Pons (tissue), 1 donor: ENCODE results near the gene MICU2.

Source experiments
- DNase-seq: peaks from one replicate; pipeline ENCODE4 v3.0.0-alpha.2; 2016; ENCODE audit warnings: low spot score

Gene MICU2

DNA sequence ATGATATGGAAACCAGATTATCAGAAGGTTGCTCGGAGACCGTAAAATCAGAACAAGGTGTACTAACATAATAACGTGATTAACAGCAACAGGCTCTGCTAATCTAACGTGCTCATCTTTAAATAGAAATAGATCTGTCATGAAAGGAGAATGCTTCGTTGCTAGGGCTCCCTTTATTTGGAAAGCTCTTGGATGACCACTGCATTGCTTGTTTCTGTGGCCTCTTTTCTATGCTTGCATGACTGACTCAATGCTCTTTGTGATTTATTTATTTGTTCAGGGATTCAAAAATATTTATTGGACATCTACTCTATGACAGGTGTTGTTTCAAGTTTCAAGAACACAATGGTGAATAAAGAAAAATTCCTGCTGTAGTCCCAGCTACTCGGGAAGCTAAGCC, 122.6 kb downstream of the MICU2 start:
- DNase-seq, result no peak

DNA sequence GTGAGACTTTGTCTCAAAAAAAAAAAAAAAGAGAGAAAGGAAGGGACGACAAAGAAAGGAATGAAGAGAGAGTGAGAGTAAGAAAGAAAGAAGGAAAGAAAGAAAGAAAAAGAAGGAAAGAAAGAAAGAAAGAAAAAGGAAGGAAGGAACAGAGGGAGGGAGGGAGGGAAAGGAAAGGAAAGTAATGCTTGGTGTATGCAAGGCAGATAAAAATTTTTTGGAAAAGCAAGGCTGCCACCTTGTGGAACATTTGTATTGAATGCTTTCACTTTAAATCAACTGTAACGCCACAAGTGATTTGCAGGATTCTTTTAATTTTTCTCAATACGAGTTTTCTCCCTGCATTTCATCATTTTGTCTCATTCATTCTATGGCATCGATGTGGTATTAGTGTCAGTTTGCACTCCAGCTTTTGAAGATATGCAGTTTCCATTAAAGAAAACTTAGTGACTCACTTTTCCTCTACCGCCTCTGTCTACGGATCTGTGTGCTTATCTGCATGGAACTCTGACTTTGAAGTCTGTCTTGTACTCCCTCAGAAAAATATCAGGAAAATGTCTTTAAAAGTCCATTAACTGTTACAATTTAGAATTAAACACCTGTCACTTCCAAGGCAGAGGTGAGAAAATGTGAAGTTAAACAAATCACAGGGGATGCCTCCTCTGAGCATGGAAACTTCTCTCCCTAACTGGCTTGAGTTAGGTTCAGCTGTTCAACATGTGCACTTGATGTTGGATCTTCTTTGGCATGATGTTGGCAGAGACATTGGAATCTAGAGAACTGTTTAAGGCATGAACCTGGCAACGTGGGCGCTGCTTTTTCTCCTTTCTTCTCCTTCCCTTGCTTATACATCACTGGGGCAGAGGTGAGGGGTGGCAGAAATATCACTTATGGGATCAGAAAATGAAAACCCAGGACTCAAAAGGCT, 124.8 kb downstream of the MICU2 start:
- peak; percentile 94 for DNase-seq

DNA sequence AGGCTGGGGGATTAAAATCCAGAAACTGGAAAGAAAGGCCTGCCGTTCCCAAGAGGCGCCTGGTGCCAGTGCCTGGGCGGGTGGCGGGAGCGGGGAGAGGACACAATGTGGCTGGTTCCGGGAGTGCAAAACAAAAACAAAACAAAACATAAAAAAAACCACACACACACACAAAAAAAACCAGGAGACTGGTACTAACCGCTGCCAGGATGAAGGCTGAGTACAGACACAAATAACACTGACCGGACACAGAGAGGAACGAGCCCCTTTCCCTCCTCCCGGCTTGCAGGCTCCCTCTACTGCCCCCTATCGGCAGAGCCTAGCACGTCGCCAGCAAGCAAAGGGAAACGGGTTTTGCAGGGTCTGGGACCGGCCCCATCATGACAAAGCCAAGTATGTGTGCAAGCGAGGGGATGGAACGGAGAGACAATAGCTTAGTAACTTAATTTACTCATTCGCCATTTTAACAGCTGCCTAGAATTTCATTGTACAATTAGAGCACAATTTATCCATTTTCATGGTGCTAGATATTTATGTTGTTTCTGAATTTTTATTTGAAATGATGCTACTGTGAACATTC, 127.0 kb downstream of the MICU2 start:
- peak; percentile 98 for DNase-seq

DNA sequence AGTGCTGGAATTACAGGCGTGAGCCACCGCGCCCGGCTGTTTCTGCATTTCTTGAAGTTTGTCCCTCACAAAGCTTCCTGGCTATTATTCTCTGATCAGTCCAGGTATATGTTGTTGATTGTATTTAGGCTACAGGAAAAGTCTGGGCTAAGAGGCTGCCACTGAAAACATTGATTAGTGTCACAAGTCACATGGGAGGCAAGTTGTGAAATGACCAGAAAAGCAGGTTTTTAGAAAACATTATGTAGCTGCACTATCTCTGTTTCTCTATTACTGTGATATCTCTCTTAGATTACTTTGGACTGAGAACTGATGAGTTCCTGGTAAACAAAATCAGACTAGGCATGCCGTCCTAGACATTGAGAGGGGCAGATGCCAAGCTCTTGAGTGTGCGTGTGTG, 128.9 kb downstream of the MICU2 start:
- no peak for DNase-seq

DNA sequence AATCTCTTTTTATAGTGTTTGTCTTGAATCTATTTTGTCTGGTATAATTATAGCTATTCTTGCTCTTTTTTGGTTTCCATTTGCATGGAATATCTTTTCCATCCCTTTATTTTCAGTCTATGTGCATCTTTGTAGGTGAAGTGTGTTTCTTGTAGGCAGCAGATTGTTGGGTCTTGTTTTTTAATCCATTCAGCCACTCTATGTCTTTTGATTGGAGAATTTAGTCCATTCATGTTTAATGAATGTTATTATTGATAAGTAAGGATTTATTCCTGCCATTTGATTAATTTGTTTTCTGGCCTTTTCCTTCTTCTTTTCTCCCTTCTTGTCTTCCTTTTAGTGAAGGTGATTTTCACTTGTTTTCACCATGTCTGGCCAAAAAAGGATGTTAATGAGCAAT, 133.2 kb downstream of the MICU2 start:
- DNase-seq, result no peak

DNA sequence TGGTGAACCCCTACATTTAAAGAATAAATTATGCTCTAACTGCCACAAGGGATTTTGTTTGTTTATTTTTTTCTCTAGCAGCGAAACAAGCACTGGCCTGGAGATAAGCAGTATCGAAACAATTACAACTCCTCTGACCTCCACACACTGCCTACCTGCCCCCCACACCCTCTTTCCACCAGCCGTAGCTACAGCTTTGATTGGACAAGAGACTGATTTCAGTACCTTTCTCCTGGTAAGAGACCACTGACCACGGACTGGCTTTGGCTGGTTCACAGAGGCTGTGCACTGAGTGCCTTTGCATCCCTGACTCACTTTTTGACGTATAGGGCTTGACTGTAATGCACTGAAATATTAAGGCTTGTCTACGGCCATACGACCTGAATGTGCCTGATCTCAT, 137.4 kb downstream of the MICU2 start:
- DNase-seq, result peak; percentile 29

DNA sequence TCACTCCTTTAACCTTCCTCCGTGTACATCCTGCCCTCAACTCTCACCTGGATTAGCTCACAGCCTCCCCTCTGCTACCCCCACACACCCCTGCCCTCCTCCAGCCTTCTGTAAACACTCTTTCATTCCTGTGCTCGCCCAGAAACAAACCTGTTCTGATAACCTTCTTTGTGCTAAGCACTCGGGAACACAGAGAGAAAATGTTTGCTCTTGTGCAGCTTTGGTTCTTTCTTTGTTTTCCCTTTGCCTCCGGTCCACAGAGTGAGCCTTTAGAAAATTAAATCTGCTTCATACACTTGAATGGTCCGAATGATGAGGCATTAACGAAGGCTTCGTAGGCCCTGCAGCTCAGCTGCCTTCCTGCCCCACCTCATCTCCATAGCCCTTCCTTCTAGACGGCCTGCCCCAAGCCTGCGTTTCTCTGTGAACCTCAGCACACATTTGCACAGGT, 138.2 kb downstream of the MICU2 start:
- peak; percentile 25 for DNase-seq

DNA sequence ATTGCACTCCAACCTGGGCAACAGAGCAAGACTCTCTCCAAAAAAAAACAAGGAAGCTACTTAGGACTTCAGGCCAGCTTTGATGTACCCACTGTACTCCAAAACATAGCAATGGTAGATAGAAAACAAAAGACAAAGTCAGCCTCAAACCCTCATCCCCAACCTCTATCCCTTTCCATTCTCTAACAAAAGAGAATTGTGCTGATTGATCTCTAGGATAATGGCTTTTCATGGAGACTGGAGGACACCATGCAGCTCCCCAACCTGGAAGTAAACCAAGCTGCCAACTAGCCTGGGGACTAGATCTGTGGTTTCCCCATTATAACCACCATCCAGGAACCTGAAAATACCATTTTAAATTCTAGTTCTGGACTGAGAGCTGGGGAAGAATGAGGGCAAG, 140.5 kb downstream of the MICU2 start:
- peak; percentile 92 for DNase-seq

DNA sequence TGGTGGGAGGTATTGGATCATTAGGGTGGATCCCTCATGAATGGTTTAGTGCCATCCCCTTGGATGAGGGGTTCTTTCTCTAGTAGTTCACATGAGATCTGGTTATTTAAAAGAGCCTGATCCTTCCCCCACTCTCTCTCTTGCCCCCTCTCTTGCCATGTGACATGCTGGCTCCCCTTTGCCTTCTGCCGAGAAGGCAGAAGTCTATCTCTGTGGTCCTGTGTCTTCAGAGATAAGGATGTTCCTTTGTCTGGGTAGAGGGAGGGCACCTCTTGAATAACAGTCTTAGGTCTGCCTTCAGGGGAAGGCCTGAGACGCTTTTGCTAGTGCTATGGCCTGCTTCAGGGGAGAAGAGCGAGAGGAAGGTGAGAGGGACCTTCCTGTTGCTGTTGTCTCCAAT, 142.8 kb downstream of the MICU2 start:
- DNase-seq, result no peak

DNA sequence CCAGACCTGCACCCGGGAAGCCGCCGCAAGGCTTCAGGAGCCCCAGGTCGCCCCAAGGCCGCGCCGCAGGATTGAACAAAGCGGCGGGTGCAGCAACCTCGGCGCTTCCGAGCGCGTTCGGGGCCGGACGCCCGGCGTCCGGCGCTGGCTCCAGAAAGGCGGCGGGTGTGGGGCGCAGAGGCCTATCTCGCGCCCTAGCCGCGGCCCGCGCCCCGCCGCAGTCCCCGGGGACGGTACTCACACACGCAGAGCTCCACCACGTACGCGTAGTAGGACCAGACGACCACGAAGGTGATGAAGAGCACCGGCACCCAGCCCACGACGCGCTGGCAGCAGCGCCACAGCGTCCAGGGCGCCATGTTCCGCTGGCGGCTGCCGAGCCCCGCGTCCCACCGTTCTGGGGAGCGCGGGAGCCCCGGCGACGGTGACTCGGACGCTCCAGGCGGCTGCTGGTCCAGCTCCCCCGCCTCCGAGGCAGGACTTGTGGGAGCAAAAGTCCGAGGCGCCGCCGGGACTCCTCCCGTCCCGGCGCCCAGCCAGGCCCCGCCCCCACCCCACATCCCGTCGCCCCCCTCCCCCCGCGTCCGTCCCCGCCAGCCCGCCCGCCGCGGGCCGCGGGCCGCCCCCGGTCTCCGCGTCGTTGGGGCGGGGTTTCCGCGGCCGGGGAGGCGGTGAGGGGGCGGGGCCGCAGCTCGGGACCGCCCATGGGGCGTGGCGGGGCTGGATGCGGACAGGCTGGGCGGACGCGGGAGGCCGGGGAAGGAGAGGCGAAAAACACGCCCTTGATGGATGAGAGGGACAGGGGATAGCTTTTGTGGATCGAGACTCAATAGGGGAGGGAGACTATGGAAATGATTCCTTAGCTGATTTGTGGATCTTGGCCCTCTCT, 144.9 kb downstream of the MICU2 start, which contains the start of gene ZDHHC20:
TSS of gene ZDHHC20 (minus strand) at position 491 of the 889 bp plus-strand sequence. CDS start at position 359, 132 bp downstream.
- peak; percentile 86 for DNase-seq

DNA sequence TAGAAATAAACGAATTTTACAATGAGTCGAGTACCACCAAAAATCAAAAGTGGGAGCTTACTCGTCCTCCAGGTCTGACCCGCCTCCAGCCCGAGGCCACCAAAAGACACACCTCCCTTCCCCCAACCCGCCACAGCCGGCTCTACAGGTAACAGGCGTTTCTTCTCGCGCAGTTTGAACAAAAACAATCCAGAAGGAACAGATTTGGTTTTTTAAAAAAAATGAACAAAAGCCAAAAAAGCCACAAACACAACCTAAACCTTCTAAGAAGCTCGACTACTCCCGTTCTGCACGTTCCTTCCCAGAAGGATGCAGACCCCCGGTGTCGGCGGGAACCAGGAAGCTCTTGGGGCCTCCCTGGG, 145.5 kb downstream of the MICU2 start:
- no peak for DNase-seq

DNA sequence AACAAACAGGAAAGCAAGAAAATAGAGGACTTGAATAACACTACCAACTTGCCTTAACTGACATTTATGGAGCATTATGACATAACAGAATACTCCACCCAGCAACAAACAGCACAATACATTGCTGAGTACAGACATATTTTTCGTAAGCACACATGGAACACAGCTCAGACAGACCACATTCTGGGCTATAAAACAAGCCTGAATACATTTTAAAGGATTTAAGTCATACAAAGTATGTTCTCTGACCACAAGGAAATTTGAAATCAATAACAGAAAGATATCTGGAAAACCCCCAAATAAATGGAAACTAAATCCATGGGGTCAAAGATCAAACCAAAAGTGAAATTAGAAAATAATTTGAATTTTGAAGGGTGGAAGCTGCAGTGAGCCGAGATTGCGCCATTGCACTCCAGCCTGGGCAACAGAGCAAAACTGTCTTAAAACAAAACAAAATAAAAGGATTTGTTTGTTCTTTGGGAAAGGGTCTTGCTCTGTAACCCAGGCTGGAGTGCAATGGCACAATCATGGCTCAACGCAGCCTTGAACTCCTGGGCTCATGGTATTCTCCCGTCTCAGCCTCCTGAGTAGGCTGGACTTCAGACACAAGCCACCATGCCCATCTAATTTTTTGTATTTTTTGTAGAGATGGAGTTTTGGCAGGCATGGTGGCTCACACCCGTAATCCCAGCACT, 150.4 kb downstream of the MICU2 start:
- DNase-seq, result no peak

DNA sequence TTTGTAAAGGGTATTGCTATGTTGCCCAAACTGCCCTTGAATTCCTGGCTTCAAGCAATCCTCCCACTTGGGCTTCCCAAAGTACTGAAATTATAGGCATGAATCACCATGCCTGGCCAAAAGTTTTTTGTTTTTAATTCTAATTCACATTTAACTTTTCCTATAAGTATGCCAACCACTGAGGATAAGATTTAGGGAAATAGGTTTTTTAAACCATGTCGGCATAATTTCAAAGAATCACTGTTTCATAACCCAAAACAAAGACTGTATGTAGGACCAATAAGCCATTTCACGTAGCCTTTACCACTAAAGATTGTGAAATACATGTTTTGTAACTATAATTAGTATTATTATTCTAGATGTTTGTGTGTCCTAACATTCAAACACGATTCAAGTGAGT, 153.0 kb downstream of the MICU2 start:
- DNase-seq, result no peak

DNA sequence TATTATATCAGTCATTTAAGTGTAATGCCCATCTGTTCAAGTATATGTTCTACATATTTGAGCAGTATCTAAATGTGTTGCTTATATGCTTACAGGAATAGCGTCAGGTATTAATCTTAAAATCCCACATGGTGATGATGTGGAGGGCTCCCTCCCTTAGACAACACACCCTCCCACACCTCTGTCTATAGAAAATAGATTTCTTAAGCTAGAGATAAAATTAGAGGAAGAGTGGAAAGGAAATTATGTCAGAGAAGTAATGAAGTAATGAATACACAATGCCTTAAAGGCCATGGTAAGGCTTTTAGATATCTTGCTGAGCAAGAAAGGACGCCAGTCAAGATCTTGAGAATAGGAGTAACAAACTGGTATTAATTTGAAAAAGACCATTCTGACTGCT, 157.3 kb downstream of the MICU2 start:
- DNase-seq, result no peak

DNA sequence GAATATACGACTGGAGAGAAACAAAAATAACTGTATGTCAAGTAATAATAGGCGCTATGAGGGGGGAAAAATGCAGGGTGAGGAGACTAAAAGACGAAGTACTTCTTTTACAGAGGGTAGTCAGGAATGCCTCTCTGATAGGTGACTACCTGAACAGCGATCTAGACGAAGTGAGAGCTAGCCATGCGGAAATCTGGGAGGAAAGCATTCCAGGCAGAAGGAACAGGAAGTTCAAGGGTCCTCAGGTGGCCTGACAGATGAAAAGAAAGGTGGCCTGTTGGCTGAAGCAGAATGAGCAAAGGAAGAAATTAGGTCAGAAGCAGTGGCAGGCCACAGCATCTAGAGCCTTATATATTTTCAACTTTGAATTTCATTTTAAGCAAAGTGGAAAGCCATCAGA, 158.2 kb downstream of the MICU2 start:
- no peak for DNase-seq

DNA sequence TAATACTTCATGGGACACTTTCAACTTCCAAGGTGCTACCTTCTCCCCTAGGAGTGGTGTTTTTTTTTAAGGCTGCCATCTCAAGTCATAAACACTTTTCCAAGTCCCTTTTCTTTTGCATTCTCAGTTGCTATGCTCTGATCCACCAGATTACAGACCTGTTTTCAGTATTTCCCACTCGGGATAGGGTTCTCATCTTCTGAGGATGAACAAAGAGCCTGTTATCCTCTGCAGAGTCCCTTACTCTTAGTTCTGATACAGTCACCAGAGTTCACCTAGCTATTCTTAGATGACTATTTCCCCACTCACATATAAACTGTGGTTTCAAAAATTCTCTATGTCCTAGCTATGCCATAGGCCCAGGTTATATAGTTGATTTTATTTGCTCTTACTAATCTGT, 160.8 kb downstream of the MICU2 start:
- peak; percentile 60 for DNase-seq
